Testis (tissue), 3 donors: Measurements from ENCODE around the gene HRH3. TPM values are rescaled to one million over a fixed set of nuclear protein-coding genes. Genes with fewer than 3 reads are reported as not detected.

Source experiments
- DNase-seq: peaks from one replicate; pipeline ENCODE4 v3.0.0-alpha.2; 2019
- H3K27ac ChIP-seq, 2 donors: fragments of 200-600 bp; sonication (generic); one replicate each; pipeline ENCODE4 v1.5.1; 2019
- H3K27me3 ChIP-seq: fragments of 200-600 bp; sonication (generic); one replicate; pipeline ENCODE4 v1.5.1; 2019
- H3K36me3 ChIP-seq: fragments of 200-600 bp; sonication (generic); one replicate; pipeline ENCODE4 v1.5.1; 2017; ENCODE audit warnings: low read depth; ENCODE audit errors: missing control alignments
- H3K4me1 ChIP-seq: fragments of 200-600 bp; sonication (generic); one replicate; pipeline ENCODE4 v1.5.1; 2019
- H3K4me3 ChIP-seq, 2 donors: fragments of 200-600 bp; sonication (generic); one replicate each; pipeline ENCODE4 v1.5.1; 2017 to 2019
- H3K9me3 ChIP-seq: fragments of 200-600 bp; sonication (generic); one replicate; pipeline ENCODE4 v1.5.1; 2017
- CTCF ChIP-seq, 3 experiments: fragments of 450-650 bp in 2 of 3; fragments of 200-600 bp in 1 of 3; sonication (generic) in 1 of 3; IDR thresholded peaks; one replicate each; pipeline ENCODE4 v1.5.1; 2016 to 2019; ENCODE audit warnings: antibody characterized with exemption in 3 of 3, mild to moderate bottlenecking in 2 of 3, moderate library complexity in 1 of 3
- POLR2A ChIP-seq: fragments of 450-650 bp; IDR thresholded peaks from one replicate; pipeline ENCODE4 v1.6.1; 2017; ENCODE audit warnings: antibody characterized with exemption, mild to moderate bottlenecking, moderate library complexity
- WGBS, 2 donors: methylation state at CpG; one replicate each; pipeline ENCODE4 v1.1.5; 2018; 5-methylcytosine and 5-hydroxymethylcytosine counted together
- intact Hi-C: fragments of 100-400 bp; cut with DNase I; formaldehyde crosslinking; loops from one replicate; pipeline ENCODE4 v1.15.1; 2023; ENCODE audit warnings: low total_unique reads
- polyA plus RNA-seq: library from polyadenylated mRNA; stranded (reverse); fragments of 350-450 nt; fragmentation: Illumina TruSeq; extraction: RNeasy Lipid Tissue Mini Kit (QIAGEN cat#74804); gene quantifications from one replicate; pipeline ENCODE4 v1.2.3, GENCODE V29; 2014; ENCODE audit warnings: low read depth, low replicate concordance; ENCODE audit not compliant: insufficient read depth
- total RNA-seq, 2 donors: library from RNA; depleted of rRNA; stranded (reverse); fragments of >200 nt; gene quantifications; one replicate each; pipeline ENCODE4 v1.2.3, GENCODE V29; 2016

Gene HRH3
- total and polyA plus RNA-seq, 3 donors from 2014 or later = 0.67 to 2.5 (median 1.1) TPM

GRCh38 chr20:62191781-62192559, 28.1 kb downstream of the HRH3 start:
- DNase-seq = no peak
- no peak overlapping the region for H3K27ac ChIP-seq
- H3K4me1 ChIP-seq = peaks cover 2% of the 10 kb centered on the region
- H3K4me3 ChIP-seq = no peak overlapping the region
- H3K27me3 ChIP-seq = no peaks in the 10 kb centered on the region
- intact Hi-C loops = no loop called here
- TF ChIP-seq CTCF (IDR thresholded peaks at IDR 0.05) = no peak
- TF ChIP-seq POLR2A = no peak
- 84 to 86% methylated on average over 12 to 14 of the region's 14 CpGs for WGBS, 2 donors
- no peaks in the 10 kb centered on the region for H3K36me3 ChIP-seq
- no peaks in the 10 kb centered on the region for H3K9me3 ChIP-seq

- TF ChIP-seq POLR2A (no peak), CTCF (IDR thresholded peaks at IDR 0.05) (no peak)
- H3K9me3 ChIP-seq = no peaks in the 10 kb centered on the region
- H3K27me3 ChIP-seq = no peaks in the 10 kb centered on the region
- H3K27ac ChIP-seq = no peak overlapping the region
- DNase-seq = no peak
- no peaks in the 10 kb centered on the region for H3K36me3 ChIP-seq
- H3K4me1 ChIP-seq = peaks cover 4% of the 10 kb centered on the region
- no peak overlapping the region for H3K4me3 ChIP-seq
- 76 to 77% methylated on average over 20 to 25 of the region's 25 CpGs for WGBS, 2 donors
- intact Hi-C loops = no loop called here
These were observed 29.3 kb downstream of the HRH3 start for GRCh38 chr20:62190639-62191411.

GRCh38 chr20:62186887-62187866, 32.9 kb downstream of the HRH3 start:
- Histone ChIP-seq H3K27ac (no peak overlapping the region), H3K4me1 (peaks cover 20% of the 10 kb centered on the region), H3K9me3 (no peaks in the 10 kb centered on the region), H3K4me3 (no peak overlapping the region), H3K27me3 (no peaks in the 10 kb centered on the region), H3K36me3 (no peaks in the 10 kb centered on the region)
- WGBS, 2 donors = 58 to 65% methylated on average over 13 of the region's 13 CpGs
- DNase-seq = no peak
- TF ChIP-seq POLR2A (no peak), CTCF (IDR thresholded peaks at IDR 0.05) (no peak)
- intact Hi-C loops = no loop called here

- intact Hi-C loops = no loop called here
- H3K27ac ChIP-seq = no peak overlapping the region
- peaks cover 23% of the 10 kb centered on the region for H3K4me1 ChIP-seq
- WGBS, 2 donors = 67 to 79% methylated on average over 3 of the region's 3 CpGs
- H3K4me3 ChIP-seq = no peak overlapping the region
- TF ChIP-seq CTCF (IDR thresholded peaks at IDR 0.05) = no peak
- TF ChIP-seq POLR2A = no peak
- no peaks in the 10 kb centered on the region for H3K9me3 ChIP-seq
- no peaks in the 10 kb centered on the region for H3K36me3 ChIP-seq
- DNase-seq = no peak
- H3K27me3 ChIP-seq = no peaks in the 10 kb centered on the region
These were observed 34.0 kb downstream of the HRH3 start for GRCh38 chr20:62186096-62186426.
